ENCODE measurements around the gene SLC35B2.

The SLC35B2 gene

DNA sequence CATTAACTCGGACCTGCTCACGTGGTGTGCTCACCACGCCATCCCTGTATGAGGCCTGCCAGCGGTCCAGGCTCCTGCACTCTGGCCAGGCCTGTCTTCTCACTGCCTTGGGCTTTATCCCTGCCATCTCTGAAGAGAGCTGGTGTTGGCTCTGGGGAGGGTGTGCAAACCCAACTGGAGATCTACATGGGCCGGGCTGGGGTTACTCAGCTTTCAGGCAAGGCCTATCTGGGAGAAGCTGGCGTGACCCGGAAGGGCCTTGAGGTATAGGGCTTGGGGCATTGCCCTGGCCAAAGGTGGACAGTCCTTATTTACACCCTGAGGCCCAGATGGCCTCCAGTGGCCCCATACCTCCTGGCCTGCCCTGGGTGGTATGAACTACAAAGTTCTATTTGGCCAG is 28.9 kb downstream of the SLC35B2 start:
- H3K9me3 ChIP-seq (ENCODE audit: control insufficient read depth, low read length) = no peaks in the 10 kb centered on the region
- H3K79me2 ChIP-seq = no peaks in the 10 kb centered on the region
- no peaks in the 10 kb centered on the region for H3K27me3 ChIP-seq (ENCODE audit: control insufficient read depth, insufficient read depth, low read length)
- H3K9ac ChIP-seq = no peak overlapping the region
- H2AFZ ChIP-seq = no peak overlapping the region
- H3K36me3 ChIP-seq (ENCODE audit: control insufficient read depth, insufficient read depth, low read length) = no peaks in the 10 kb centered on the region
- H3K4me3 ChIP-seq (ENCODE audit: low read depth, low read length) = no peak overlapping the region
- no peaks in the 10 kb centered on the region for H3K4me1 ChIP-seq
- H3K27ac ChIP-seq = no peak overlapping the region
- no peak overlapping the region for H3K4me2 ChIP-seq (ENCODE audit: low read length)
- TF ChIP-seq, protein P1, sequence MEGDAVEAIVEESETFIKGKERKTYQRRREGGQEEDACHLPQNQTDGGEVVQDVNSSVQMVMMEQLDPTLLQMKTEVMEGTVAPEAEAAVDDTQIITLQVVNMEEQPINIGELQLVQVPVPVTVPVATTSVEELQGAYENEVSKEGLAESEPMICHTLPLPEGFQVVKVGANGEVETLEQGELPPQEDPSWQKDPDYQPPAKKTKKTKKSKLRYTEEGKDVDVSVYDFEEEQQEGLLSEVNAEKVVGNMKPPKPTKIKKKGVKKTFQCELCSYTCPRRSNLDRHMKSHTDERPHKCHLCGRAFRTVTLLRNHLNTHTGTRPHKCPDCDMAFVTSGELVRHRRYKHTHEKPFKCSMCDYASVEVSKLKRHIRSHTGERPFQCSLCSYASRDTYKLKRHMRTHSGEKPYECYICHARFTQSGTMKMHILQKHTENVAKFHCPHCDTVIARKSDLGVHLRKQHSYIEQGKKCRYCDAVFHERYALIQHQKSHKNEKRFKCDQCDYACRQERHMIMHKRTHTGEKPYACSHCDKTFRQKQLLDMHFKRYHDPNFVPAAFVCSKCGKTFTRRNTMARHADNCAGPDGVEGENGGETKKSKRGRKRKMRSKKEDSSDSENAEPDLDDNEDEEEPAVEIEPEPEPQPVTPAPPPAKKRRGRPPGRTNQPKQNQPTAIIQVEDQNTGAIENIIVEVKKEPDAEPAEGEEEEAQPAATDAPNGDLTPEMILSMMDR (IDR thresholded peaks at IDR 0.05) = no peak

DNA sequence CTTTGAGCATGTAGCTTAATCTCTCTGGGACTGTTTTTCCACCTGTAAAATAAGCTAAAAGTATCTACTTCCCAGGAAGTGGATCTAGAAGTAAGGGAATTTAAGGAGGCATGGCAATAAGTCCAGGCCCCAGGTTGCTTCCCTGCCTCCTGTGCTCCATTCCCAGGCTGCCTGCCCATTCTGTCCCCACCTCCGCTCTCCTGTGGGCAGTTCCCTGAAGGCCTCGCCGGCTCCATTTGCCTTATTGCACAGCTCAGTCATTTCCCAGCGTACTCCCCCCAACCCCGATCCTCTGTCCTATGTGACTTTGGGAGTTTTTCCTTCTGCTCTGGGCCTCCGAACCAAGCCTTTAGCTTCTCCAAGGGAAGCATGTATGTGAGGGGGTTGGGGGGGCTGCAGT is 29.3 kb downstream of the SLC35B2 start:
- Histone ChIP-seq H3K27ac (no peak overlapping the region), H3K4me1 (no peaks in the 10 kb centered on the region)

DNA sequence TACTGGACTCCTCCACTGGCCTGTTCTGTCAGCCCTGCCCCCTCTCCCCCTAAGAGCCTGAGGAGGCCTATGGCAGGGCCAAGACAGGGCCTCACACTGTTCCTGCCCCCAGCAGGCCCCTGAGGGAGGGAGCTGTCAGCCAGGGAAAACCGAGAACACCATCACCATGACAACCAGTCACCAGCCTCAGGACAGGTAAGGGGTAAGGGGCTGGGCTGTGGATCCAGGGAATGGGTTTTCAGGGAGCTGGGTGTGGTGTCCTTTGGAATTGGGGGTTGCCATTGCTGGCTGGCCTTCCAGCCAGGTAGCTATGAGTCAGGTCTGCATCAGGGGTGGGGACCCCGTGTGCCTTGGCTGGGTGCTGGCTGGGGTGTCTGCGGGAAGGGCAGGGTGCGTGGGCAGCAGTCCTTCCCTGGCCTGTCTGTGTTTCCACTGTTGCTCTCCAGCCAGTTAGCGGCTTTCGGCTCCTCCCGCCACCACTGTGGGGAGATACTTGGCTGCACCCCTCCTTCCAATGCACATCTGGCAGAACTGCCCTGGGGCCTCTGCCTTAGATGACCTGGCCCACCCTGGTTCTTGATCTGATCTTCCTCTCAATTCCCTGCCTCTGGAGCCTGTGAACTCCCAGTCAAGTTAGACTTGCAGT is 30.1 kb downstream of the SLC35B2 start:
- Histone ChIP-seq H3K79me2 (no peaks in the 10 kb centered on the region), H3K4me1 (peaks cover 4% of the 10 kb centered on the region), H2AFZ (peak overlapping the region; percentile 14), H3K27me3 (ENCODE audit: control insufficient read depth, insufficient read depth, low read length) (no peaks in the 10 kb centered on the region), H3K36me3 (ENCODE audit: control insufficient read depth, insufficient read depth, low read length) (no peaks in the 10 kb centered on the region), H3K9ac (no peak overlapping the region), H3K27ac (peak overlapping the region; percentile 20), H3K4me3 (ENCODE audit: low read depth, low read length) (no peak overlapping the region), H3K9me3 (ENCODE audit: control insufficient read depth, low read length) (no peaks in the 10 kb centered on the region), H3K4me2 (ENCODE audit: low read length) (no peak overlapping the region)
- TF ChIP-seq, protein P1 (IDR thresholded peaks at IDR 0.05) = no peak

More for the DNA sequence above, 29.3 kb downstream of the SLC35B2 start:
- no peak overlapping the region for H2AFZ ChIP-seq
- no peaks in the 10 kb centered on the region for H3K36me3 ChIP-seq (ENCODE audit: control insufficient read depth, insufficient read depth, low read length)
- H3K4me3 ChIP-seq (ENCODE audit: low read depth, low read length) = no peak overlapping the region
- H3K9ac ChIP-seq = no peak overlapping the region
- H3K27me3 ChIP-seq (ENCODE audit: control insufficient read depth, insufficient read depth, low read length) = no peaks in the 10 kb centered on the region
- H3K79me2 ChIP-seq = no peaks in the 10 kb centered on the region
- H3K9me3 ChIP-seq (ENCODE audit: control insufficient read depth, low read length) = no peaks in the 10 kb centered on the region
- no peak overlapping the region for H3K4me2 ChIP-seq (ENCODE audit: low read length)
- TF ChIP-seq, protein P1 (IDR thresholded peaks at IDR 0.05) = no peak

DNA sequence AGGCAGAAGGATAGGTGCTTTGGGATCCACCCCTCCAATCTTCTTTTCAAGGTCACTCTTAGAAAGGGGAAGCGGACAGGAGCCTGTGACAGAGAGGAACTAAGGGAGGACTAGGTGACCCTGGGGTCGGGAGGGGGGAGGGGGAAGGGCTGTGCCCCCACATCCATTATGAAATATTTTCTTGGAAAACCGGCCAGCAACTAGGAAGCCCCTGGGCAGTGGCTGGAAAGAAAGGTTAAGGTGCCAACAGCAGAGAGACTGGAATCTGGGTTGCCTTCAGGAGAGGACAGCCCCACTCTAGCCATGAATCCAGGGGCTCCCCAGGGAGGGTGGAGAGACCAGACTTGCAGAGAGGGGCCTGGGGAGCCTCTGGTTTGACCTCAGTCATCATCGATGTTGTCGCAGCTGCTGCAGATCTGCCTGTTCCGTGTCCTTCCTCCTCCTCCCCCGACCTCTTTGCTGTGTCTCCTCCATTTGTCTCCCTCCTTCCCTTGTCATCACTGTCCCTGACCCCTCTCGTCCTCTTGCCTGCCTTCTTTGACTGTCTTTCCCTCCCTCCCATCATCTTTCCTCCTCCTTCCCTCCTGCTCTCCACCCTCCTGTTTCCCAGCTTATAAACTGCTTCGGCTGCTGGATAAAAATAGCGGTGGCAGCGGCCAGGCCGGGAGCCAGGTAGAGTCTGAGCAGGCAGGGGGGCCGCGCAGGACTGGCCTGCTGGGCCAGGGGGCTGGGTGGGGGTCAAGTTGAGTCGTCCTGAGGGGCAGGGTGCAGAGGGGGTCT is 30.8 kb downstream of the SLC35B2 start:
- H3K27me3 ChIP-seq (ENCODE audit: control insufficient read depth, insufficient read depth, low read length) = no peaks in the 10 kb centered on the region
- H3K9ac ChIP-seq = no peak overlapping the region
- no peak overlapping the region for H3K4me3 ChIP-seq (ENCODE audit: low read depth, low read length)
- H3K4me2 ChIP-seq (ENCODE audit: low read length) = no peak overlapping the region
- H2AFZ ChIP-seq = peak overlapping the region; percentile 50
- no peaks in the 10 kb centered on the region for H3K9me3 ChIP-seq (ENCODE audit: control insufficient read depth, low read length)
- H3K4me1 ChIP-seq = peaks cover 7% of the 10 kb centered on the region
- no peaks in the 10 kb centered on the region for H3K36me3 ChIP-seq (ENCODE audit: control insufficient read depth, insufficient read depth, low read length)
- no peaks in the 10 kb centered on the region for H3K79me2 ChIP-seq
- peak overlapping the region; percentile 20 for H3K27ac ChIP-seq
- TF ChIP-seq, protein P1 (IDR thresholded peaks at IDR 0.05) = no peak

All from parathyroid adenoma (tissue), 2 donors.